GM19240 (cell line): ENCODE measurements around the gene IFT88.

Experiments
- DNase-seq: peaks from one replicate; pipeline ENCODE4 v3.0.0; 2011; ENCODE audit warnings: low spot score; ENCODE audit not compliant: insufficient read length

The IFT88 gene

DNA sequence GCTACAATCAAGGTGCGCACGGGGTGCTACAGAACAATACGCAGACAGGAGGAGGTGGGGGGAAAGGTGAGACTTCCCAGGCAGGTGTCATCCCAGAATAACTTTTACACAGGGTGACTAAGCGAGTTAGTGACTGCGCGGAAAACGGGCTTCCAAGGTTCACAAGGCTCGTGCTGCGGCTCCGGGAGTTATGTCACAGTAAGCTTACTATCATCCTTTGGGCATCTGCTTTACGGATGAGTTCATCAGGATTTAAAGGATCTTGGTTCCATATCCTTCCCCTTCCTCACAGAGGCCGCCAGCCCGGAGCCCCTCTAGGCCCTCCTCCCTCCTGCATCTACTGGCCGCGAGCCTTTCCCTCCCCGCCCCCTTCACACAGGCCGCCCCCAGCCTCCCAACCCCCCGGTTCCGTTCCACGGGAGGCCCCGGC lies 474 bp upstream of the IFT88 start:
- no peak for DNase-seq

DNA sequence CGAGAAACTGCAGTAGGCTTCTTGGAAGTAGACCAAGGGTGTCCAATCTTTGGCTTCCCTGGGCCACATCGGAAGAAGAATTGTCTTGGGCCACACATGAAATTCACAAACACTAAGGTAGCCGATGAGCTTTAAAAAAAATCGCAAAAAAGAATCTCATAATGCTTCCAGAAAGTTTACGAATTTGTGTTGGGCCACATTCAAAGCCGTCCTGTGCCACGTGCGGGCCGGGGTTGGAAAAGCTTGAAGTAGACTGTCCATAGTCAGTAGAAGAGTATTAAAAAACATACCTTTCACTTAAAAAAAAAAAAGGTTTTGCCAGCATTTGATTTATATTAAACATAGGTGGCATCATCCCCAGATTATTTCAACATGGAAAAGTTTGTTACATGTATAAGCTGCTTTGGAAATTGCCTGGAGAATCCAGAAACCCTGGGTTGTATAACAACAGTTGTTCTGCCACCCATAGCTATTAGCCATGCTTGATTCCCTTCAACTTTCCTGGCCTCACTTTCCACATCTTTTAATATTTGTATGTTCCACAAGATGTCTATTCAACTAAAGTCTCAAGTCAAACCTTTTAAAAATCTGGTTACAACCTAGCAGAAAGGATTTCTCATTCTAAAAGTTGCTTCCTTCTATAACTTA lies 1.0 kb downstream of the IFT88 start:
- DNase-seq: no peak

DNA sequence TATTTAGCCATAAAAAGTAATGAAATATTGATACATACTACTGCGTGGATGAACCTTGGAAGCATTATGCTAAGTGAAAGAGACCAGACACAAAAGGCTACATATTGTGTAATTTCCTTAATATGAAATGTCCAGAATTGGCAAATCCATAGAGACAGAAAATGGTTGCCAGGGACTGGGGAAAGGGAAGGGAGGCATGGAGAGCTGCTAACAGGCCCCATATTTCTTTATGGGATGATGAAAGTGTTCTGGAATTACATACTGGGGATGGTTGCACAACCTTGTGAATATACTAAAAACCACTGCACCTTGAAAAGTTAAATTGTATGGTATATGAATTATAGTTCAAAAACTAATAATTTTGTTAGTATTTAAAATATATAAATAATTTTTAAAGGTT lies 3.6 kb downstream of the IFT88 start:
- DNase-seq: no peak

DNA sequence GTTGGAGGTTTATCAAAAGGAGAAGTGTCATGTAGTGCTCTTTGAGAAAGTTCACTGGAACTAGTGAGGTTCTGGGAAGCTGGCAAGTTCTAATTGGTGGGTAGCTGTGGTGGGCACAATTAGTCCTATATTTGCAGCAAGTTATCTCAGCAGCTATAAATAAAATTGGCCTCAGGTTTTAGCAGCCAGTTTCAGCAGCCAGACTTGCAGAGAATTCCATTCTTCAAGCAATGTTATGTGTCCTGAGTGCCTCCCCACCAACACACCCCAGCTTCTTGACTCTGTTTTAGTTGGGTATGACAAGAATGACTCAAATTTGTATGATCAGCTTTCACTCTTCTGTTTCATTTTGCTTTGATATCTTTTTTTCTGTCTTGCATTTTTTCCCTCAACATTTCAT lies 4.7 kb downstream of the IFT88 start:
- DNase-seq: no peak

DNA sequence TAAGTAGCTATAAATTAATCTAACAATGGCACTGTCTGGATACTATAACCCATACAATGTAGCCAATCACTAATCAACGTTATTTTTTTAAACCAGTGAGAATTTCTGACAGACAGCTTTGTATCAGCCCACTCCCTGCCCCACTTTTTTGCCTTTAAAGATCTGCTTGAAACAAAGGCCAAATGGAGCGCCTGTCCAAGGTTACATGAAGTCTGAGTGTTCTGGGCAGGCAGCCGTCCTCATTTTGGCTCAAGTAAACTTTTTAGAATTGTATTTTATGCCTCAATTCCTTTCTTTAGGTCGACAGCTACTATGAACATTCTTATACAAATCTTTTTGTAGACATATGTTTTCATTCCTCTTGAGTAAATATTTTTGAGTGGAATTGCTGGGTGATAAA lies 6.2 kb downstream of the IFT88 start:
- DNase-seq: no peak

DNA sequence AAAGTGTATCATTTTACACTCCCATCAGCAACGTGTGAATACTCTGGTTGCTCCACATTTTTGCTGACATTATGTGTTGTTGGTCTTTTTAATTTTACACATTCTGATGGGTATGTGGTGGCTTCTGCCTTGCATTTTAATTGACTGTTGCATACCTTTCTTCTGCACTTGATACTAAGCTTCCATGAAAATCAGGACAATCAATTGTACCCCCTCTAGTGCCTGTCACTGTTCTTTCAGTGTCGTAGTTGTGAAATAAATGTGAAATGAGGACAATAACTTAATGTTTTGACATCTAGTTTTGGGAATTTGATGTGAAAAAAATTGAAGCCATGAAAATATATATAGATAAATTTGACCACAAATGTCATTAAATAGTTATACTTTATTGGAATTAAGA lies 6.7 kb downstream of the IFT88 start:
- no peak for DNase-seq

DNA sequence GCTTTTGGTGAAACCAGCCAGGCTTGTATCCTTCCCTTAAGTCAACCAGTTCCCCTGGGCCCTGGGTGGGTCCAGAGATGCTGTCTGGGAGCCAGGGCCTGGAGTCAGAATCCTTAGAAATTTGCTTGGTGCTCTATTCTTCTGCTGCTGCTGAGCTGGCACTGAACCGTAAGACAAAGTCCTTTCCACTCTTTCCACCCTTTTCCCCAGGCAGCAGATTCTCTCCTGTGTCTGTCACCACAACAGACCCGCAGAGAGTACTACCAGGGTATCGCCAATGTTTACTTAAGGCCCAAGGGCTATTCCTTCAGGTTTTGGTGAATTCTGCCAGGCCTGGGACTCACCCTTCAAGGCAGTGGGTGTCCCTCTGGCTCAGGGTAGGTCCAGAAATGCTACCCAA lies 12.2 kb downstream of the IFT88 start:
- DNase-seq: no peak

DNA sequence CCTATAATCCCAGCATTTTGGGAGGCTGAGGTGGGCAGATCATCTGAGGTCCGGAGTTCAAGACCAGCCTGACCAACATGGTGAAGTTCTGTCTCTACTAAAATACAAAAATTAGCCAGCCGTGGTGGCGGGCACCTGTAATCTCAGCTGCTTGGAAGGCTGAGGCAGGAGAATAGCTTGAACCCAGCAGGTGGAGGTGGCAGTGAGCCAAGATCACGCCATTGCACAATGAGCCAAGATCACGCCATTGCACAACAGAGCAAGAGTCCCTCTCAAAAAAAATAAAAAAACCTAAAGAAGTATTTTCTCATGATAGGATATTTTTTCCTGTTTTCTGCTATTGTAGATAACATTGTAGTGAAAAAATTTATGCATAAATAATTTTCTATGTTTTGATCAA lies 13.3 kb downstream of the IFT88 start:
- no peak for DNase-seq

DNA sequence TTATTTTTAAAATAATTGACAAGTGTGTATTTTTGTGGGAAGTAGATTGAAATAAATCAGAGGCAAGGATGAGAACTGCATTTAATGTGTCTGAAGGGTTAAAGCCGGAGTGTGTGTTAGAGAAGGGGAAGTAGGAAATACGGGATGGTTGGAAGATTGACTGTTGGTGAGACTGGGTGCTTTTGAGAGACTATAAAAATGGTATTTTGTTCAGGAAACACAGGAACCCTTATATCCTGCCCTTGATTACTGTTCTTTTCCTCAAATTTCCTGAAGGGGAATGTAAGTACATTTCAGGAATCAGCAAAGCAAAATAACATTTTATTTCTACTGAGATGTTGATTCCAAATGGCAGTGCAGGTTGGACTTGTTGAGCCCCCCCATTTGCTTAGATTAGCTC lies 15.1 kb downstream of the IFT88 start:
- no peak for DNase-seq

DNA sequence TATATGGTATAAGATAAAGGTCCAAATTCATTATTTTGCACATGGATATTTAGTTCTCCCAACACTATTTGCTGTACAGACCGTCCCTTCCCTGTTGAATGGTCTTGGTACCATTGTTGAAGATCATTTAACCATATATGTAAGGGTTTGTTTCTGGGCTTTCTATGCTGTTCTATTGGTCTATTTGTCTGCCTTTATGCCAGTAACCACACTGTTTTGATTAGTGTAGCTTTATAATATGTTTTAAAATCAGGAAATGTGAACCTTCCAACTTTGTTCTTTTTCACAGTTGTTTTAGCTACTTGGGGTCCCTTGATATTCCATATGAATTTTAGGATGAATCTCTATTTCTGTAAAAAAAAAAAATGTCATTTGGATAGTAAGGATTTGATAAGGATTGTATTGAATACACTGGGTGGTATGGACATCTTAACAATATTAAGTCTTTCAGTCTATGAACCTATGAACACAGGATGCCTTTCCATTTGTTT lies 16.9 kb downstream of the IFT88 start:
- DNase-seq: no peak

DNA sequence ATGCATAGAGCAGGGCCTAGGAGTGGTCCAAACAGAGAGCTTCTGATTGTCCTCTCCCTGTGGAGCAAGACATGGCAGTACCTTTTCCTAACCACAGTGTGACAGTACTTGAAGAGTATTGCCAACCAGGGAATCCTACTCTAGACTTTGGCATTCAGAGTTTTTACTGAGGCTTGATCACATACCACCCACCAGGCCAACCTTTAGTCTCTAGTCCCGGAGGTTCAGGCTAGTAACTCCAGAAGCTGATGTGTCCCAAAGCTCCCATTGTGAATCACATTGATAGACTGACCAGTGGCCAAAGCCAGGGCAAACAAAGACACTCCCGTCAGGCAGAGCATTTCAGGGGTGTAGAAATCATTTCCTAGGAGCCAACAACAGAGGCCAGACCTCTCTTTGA lies 18.4 kb downstream of the IFT88 start:
- no peak for DNase-seq

DNA sequence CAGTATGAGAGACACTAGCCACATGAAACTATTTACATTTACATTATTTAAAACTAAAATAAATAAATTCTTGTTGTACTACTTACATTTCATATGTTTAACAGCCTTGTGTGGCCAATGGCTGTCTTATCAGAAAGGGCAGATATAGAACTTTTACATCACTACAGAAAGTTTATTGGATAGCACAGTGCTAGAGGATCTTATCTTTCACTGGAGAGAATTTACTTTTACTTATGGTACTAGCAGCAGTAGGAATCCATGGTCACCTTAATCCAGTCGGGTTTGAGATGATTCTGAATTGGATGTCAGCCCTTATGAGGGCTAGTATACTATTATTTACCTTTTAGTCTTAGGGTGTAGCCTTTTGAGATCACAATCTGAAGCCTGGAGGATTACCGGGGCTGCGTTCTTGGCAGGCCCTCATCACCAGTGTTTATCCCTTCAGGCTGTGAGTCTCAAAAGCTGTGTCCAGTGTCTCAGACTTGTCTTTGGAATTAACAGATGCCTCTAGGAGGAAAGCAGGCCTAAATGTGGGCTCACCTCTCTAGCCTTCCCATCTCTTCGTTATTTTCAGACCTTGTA lies 21.7 kb downstream of the IFT88 start:
- no peak for DNase-seq

DNA sequence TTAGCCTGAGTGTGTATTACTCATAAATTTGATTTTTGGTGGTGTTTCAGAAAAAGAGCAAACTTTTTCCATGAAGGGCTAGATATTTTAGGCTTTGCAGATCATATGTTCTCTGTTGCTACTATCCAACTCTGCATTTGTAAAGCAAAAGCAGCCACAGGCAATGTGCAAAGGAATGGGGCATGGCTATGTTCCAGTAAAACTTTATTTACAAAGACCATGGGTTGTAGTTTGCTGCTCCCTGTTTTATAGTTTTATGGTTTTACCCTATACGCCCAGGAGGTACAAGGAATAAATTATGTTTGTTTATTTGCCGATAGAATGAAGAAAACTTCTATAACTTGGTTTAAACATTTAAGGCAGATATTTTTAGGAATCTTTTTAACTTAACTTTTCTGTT lies 23.6 kb downstream of the IFT88 start:
- no peak for DNase-seq

DNA sequence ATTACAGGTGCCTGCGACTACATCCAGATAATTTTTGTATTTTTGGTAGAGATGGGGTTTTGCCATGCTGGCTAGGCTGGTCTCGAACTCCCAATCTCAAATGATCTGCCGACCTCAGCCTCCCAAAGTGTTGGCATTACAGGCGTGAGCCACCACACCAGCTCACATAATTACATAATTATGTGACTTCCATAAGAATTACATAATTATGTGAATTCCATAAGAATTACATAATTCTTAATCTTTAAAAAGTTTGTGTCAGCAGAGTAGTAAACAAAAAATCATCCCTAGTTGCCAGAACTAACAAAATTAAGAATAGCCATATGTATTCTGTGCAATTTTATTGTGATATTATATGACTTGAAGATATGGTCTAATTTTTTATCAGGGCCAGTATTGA lies 25.6 kb downstream of the IFT88 start:
- no peak for DNase-seq

DNA sequence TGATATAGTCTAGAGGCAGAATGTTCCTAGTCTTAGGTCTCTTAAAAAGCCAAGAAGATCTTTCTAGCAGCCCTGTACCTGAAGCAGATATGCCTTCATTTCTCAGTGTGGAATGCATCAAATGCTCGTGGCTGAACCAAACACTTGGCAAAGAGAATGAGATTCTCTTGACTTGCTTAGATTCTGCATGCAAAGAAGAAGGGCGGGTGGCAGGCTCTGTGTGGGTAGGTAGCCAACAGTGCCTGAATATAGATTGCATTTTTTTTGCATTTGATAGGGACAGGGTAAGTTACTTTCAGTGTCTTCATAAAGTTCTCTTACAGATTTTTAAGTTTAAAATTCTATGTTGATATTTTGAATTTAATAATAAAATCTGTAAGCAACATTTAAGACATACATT lies 27.3 kb downstream of the IFT88 start:
- DNase-seq: no peak

DNA sequence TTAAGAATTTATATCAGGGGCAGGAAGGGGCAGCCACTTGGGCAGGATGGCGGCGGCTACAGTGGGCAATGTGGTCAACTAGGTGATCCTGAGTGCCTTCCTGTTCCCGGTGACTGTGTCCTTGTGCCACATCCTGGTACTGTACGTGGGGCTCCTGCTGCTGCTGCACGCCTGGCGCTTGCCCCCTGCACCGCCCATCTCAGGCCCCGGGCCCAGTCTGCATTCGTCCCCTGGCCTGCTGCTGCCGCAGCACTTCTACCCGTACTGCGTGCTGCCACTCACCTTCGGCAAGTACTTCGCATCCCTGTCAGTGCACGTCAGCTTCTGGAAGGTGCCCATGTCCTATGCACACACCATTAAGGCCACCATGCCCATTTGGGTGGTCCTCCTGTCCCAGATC lies 40.1 kb downstream of the IFT88 start:
- DNase-seq: no peak

DNA sequence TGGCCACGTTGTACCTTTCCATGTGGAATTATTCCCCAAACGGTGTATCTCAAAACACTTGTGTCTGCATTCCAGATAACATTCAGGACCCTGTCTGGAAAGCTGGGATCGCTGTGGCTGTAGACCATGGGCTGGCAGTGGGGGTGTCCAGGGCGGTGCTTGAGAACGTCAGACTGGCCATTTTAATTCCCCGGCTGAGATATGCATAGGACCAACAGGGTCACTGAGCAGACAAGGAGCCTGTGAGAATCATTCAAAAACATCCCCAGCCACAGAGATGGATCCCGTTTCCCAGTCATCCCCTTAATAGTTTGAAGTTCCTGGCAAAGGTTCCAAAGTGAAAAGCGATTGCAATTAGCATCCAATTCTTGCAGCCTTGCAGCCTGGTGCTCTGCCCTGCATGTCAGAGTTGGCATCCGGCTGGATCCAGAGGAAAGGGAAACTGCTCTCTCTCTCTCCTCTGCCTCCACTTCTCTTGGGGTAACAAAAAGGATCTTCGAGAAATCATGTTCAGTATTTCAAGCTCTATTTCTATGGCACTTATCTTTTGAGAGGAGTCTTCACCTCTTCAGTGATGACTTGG lies 41.6 kb downstream of the IFT88 start:
- no peak for DNase-seq

DNA sequence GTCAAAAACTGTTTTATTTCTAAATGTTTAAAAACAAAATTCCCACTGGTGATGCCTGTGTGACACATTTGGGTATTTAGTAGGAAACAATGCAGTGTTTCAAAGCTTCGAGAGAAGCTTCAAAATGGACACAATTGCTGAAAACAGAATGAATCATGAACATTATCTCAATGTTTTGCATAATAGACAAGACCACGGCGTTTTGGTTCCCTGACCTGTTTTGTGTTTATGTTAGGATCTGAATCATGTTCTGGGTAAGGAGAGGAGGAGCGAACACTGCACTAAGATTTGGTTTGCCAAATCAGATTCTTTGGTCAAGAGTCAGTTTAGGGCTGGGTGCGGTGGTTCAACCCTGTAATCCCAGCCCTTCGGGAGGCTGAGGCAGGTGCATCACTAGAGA lies 42.2 kb downstream of the IFT88 start:
- DNase-seq: no peak

DNA sequence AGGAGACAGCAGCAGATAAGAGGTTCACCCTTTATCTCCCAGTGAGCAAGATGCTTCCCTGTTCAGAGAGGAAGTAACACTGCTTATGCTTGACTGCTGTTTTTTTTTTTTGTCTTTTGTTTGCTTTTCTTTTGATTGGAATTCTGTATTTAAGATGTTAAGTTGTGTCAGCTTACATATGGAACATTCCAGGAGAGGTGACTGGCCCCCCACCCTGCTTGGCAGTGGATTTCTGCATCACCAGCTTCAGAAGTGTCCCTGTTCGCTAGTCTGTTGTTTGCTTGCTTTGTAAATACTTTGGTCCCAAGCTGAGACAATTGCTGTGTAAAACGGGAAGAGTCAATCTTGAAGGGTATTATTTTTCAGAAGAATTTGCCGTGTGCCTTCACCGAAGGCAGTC lies 43.0 kb downstream of the IFT88 start:
- no peak for DNase-seq

DNA sequence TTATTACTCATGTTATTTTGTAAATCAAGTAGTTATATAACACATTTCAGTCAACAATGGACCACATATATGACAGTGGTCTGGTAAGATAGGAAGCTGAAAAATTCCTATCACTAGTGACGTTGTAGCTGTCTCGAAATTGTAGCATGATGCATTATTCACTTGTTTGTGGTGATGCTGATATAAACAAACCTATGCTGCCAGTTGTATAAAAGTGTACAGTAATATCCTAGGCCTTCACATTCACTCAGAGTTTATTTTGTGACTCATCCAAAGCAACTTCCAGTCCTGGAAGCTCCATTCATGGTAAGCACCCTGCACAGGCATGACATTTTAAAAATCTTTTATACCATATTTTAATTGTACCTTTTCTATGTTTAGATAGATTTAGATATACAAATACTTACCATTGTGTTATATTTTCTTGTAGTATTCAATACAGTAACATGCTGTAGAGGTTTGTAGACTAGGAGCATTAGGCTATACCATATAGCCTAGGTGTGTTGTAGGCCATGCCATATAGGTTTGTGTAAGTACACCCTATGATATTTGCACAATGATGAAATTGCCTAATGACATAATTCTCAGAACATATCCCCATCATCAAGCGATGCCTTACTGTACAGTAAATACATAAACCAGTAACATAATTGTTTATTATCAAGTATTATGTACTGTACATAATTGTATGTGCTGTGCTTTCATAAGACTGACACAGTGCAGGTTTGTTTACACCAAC lies 49.3 kb downstream of the IFT88 start:
- DNase-seq: no peak

DNA sequence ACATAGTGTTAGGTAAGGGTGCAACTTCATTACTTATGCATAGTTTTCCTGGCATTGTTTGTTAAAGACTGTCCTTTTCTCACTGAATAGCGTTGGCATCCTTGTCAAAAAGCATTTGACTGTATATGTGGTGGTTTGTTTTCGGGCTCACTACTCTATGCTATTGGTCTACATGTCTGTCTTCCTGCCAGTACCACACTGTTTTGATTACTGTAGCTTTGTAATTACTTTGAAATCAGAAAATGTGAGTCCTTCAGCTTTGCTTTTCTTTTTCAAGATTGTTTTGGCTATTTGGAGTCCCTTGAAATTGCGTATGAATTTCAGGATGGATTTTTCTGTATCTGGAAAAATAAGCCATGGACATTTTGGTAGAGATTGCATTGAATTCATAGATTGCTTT lies 56.0 kb downstream of the IFT88 start:
- no peak for DNase-seq

DNA sequence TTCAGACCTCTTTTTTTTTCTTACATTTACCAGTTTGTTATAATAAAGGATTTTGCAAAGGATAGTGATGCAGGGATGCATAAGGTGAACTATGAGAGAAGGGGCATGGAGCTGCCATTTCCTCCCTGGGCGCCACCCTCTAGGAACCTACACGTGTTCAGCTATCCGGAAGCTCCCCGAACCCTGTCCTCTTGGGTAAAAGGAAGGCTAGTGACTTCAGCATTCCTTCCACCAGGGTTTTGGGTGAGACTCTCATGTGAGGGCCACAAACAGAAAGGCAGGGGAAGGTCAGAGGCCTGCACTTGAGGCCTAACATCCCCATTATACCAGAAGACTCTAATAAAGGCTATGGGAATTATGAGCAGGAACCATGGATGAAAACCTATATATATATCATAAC lies 57.3 kb downstream of the IFT88 start:
- DNase-seq: no peak

DNA sequence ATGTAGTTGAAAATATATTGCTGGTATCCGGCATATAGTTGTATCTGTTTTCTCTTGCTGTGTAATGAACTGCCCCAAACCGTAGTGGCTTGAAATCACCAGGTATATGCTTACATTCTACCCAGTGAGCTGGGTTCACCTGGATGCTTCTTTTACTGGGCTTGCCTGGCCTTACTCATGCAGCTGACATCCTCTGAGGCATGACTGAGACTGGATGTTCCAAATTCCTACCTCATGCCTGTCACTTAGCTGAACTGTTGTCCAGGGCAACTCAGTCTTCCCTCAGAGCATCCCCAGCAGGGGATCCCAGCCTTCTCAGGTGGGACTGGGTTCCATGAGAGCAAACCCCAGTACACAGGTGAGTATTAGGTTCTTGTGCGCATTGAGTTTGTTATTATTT lies 66.8 kb downstream of the IFT88 start:
- DNase-seq: no peak
